AG08396 (cell line): ENCODE results near the gene INO80.
A peak's percentile ranks its signal among the peaks of the same experiment; 100 is the strongest.

Experiments
- DNase-seq: peaks from one replicate; pipeline ENCODE4 v3.0.0; 2012; ENCODE audit warnings: low spot score, mixed read lengths

INO80 gene

DNA sequence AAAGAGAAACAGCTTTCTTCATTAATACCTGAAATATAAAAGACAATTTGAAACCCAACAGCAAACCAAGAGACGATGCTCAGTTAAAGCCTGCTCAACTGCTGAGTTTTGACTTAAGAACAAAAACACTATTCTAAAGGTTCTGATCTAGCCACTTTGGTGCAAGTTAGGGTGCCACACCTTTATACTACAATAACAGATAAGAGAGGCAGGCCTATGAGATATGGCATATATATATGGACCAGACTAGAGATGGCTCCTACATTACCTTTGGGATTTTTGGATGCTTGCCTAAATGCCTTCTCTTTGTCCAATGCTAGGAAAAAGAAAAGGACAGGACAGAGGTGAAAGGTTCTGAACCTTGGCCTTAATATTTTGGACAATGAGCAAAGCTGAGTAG lies 68.6 kb downstream of the INO80 start:
- no peak for DNase-seq

DNA sequence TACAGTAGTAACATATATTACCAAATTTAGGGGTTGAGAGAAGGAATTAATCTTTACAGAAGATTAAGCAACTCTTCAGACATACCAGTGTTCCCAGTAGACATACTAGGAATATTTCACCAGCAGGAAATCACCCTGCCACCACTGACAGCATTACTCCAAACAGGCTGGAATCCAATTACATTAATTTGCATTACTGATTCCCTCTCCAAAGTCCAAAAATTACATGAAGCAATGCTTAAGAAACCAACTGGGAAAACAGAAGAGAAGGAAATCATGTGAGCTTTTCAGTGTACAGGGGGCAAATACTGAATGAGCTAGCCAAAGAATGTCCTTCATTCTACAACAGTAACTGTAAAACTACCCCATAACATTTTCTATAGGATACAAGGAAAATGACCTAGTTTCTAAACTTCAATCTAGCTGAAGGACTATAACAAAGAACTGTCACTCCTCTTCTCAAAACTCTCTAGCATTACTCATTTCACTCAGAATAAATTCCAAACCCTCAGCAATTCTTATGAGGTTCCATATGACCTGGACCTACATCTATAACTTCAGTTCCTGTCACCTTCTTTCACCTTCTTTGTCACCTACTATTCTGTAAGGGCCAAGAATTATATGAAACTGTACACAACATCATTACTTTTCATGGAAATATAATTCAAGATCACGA lies 72.7 kb downstream of the INO80 start:
- peak; percentile 46 for DNase-seq

DNA sequence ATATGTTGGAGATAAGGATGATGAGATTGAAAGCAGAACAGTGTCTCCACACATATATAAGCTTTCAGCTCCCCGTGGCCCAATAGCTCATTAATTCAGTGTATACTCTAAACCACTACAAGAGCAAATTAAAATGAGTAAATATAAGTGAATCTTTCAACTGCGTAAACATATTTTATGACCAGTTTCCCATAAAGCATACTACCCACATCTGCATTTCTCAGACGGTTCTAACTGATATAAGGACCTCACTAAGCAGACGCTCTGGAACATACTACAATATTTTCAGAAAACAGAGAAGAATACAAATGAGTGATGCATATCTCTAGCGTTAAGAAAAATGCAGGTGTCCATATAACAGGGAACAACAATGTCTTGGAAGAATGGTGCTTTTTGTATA lies 73.2 kb downstream of the INO80 start:
- no peak for DNase-seq

DNA sequence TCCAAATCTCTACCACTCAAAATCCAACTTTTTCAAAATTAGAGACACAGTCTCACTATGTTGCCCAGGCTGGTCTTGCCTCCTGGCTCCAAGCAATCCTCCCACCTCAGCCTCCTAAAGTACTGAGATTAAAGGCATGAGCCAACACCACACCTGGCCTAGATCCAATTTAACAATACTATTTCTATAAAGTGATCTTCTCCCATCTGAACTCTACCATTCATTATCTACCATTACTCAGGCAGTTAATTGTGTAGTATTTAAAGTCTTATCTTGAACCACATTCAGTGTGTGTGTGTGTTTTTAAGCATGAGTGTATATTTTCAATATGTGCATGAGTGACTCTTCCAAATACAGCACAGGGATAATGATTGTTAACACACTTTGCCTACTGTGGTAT lies 77.0 kb downstream of the INO80 start:
- no peak for DNase-seq

DNA sequence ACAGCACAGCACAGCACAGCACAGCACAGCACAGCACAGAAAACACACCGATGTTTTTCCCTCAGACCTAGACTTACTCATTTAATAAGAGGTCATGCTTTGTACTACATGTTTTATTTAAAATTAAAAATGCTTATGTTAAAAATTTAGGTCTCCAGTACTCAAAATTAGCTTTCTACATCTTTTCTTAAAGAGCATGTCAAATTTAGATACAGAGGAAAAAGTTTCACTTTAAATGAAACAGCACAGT lies 84.1 kb downstream of the INO80 start:
- DNase-seq = no peak

DNA sequence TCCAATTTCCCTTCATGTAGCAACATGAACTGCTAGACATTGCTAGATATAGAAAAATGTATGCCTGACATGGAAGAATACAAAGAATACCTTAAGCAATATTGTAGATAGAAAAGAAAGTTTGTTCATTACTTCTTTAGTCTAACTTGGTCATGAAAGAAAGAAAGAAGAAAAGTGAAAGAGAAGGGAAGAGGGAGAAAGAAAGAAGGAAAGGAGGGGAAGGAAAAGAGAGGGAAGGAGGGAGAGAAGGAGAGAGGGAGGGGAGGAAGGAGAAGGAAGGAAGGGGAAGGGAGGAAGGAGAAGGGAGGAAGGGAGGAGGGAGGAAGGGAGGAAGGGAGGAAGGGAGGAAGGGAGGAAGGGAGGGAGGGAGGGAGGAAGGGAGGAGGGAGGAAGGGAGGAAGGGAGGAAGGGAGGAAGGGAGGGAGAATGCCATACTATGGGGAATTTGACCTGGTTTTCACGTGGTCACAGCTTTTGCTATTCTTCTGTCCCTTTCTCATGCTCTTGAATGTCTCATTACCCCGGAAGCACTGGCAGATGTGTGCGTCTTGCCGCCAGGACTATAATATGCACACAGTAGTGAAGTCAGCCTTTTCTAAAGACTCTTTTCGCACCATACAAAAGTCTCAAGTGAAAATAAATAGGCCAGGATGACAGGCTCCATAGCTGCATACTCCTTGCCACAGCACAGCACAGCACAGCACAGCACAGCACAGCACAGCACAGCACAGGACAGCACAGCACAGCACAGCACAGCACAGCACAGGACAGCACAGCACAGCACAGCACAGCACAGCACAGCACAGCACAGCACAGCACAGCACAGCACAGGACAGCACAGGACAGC lies 84.6 kb downstream of the INO80 start:
- no peak for DNase-seq

DNA sequence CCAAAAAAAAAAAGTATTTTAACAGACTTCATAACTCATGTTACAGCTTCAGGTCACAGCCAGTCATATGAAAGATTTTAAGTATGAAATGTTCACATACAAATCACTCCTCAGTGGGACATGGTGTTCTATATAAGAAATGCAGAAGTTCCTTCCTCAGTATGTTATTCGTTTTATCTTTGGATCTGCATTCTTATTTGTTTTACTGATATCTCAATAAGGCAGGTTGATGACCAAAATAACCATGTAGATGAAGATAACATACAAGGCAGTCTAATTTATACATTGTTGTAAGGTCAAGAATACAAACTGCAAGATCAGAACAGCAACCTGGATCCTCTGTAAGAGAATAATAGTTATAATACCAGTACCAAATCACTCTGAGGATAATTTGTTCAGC lies 87.2 kb downstream of the INO80 start:
- DNase-seq = no peak

DNA sequence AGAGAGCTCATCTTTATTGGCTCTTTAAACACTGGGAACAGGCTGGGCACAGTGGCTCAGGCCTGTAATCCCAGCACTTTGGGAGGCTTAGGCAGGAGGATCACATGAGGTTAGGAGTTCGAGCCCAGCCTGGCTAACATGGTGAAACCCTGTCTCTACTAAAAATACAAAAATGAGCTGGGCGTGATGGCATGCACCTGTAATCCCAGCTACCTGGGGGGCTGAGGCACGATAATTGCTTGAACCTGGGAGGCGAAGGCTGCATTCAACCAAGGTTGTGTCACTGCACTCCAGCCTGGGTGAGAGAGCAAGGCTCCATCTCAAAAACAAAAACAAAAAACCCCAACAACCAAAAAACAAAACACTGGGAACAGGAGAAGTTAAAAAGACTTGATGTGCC lies 90.7 kb downstream of the INO80 start:
- DNase-seq = no peak

DNA sequence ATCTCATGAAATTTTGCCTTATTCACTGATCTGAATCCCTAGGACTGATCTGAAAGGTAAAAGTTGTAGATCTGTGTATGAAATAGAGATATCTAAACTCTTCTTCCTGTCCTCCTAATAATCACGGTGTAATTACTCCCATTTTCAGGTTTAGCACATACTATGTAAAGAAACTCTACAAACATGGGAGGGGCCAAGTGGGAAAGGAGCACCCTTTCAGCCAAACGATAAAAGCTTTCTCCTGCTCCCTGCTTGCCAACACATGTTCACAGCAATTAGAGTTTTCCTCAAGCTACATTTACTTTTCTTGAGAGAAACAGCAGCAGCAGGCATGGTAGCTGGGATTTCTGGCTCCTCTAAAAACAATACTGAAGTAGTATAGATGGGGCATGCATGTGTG lies 91.2 kb downstream of the INO80 start:
- no peak for DNase-seq

DNA sequence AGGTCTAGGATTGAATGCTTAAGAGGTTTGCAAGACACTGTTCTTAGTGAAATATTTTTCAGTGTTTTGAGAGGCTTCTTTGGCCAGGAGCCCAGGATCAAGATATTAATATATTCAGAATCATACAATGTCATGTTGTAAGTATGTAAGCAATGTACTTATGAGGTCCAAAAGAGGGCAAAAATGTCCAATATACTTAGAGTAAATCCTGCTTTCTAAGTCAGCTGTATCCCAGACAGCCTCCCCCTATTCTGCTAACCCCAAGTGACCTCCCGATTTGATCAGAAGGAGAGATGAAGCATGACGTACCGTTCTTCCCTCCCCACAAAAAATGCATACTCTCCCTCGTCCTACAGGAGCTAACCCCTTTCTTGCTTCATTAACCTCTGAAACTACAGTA lies 91.9 kb downstream of the INO80 start:
- DNase-seq = peak; percentile 37

DNA sequence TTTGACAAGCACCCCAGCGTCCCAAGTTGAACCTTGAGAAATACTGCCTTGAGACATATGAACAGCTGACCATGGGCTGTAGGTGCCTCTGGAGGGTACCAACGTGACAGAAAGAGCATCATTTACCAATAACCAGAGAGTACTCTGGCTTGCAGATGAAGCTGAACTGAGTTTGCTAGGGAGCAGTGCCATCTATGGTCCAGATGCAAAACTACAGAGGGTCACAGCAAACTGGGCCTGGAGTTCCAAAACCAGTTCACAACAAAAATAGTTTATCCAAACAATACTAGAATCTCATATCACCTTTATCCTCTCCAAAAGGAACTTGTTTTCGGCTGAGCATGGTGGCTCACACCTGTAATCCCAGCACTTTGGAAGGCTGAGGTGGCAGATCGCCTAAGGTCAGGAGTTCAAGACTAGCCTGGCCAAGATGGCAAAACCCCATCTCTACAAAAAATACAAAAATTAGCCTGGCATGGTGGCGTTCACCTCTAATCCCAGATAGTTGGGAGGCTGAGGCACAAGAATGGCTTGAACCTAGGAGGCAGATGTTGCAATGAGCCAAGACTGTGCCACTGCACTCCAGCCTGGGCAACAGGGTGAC lies 93.5 kb downstream of the INO80 start:
- peak; percentile 59 for DNase-seq

DNA sequence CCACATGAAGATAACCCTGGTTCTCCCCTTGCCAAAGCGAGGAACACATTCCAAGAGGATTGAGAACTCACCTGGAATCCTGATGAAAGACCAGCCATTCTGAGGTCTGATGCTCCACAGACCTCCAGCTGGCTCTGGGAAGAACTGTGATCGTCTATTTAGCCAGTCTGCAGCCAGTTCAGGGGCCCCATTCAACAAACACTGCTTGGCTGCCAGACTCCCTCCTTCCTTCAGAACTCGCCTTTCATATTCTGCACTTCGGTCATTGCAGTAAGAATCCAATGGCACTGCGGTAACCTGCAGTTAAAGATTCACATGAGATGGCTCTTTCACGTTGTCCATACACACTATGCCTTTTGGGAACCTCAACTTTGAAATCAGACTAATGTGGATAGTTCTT lies 95.3 kb downstream of the INO80 start:
- no peak for DNase-seq

DNA sequence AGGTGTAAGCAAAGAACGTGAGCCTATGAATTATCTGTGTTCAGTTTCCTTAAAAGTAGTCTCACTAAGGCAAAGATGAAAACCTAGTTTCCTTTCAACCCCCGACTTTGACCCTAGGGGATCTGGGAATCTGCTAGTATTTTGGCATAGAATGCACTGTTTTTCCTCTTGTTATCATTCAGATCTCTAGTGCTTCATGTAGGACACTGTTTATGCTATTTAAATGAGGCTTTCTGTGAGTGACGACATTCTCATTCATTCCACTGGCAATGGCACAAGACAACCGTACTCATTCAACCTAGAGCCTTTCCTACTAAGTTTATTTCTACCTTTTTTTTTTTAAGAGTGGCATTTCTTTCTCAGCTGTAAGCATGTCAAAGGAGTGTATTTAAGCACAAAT lies 95.8 kb downstream of the INO80 start:
- no peak for DNase-seq

DNA sequence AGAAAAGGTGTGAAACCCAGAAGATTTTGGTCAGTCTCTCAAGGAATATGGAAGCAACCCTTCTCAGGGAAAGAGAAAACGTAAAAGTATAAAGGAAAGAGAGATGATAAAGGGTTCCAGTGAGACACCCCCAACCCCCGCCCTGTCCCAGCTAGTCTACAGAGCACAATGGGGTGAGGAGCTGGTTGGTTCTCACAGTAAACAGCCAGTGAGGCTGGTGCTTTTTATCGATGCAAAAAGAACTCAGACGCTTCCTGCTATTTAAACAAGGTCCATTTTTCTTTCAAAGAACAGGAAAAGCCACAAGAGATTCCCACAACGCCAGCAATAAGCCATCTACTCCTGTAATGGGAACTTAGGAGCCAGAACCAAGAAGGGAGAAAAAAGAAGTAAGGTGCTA lies 96.9 kb downstream of the INO80 start:
- DNase-seq = no peak

DNA sequence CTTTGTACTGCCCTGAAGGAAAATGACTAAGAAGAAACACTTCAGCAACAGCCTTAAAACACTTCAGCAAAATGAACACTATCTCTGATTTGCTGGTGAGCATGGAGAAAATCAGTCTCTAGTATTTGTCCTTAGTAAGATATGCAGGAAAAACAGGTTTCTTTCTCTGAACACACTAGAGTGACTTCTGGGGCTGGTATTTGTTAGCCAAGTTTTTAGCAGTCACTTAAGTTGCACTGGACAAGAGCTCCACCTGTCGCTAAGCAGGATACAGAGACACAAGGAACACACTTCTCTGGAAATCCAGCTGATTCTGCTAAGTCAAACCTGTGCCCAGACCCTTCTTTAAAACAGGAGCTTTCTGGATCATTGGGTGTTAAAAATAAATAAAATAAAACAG lies 97.5 kb downstream of the INO80 start:
- DNase-seq = no peak

DNA sequence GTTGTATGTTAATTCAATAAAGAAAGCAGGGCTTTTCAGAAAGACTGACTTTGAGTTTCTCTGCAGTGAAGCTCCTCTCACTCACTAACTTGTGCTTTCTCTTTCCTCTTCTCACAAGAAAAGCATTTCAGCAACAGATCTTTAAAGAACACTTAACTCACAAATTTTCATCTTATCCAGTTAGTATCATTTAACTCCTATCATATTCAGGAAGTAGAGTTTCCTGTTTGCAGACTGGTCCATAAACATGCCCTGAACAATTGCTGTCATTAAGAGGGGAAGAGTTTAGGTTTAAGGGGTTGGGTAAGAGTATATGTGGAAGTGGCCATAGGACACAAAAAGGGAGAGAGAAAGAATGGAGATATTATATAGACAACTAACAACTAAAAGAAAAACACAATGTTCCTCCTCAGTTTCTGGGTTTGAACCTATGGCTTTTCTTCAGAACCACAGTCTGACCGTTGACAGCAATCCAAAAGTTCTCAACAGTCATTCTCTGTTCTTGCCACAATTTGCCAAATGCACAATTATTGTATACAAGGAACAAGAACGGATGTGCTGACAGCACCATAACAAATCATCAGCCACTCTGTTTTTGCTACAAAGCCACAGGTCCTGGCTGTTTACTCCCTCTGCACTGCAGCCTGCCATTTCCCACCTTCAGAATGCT lies 98.9 kb downstream of the INO80 start:
- DNase-seq = no peak

DNA sequence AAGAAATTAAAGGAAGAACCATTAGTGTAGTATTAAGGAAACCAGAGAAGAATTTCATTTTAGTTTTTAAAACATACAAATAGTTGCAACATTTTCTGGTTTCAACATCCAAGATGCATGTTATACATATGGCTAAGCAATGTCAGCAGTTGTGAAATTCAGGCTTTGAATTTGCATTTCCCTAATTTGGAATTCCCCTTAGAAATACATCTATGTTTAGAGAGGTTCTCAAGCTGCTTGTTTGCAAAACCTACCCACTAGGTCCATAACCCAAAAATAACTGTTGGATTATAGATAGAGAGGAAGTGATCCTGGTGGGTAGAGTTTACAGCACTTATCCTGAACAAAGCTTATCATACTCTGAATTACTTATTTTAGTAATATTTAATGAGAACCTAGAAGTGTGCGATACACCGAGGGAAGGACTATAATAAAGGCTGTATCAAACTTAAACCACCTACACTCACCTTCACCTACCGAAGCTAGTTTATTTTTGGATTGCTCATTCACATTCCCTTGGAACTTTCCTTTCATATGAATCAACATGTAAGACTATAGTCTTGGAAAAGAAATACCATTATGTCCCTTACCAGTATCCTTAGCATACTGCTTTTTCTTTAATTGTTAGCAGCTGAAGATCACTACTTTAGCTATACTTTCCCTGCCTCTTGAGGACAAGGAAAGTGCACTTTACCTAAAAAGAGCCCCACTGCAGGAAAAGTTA lies 102.2 kb downstream of the INO80 start:
- no peak for DNase-seq

DNA sequence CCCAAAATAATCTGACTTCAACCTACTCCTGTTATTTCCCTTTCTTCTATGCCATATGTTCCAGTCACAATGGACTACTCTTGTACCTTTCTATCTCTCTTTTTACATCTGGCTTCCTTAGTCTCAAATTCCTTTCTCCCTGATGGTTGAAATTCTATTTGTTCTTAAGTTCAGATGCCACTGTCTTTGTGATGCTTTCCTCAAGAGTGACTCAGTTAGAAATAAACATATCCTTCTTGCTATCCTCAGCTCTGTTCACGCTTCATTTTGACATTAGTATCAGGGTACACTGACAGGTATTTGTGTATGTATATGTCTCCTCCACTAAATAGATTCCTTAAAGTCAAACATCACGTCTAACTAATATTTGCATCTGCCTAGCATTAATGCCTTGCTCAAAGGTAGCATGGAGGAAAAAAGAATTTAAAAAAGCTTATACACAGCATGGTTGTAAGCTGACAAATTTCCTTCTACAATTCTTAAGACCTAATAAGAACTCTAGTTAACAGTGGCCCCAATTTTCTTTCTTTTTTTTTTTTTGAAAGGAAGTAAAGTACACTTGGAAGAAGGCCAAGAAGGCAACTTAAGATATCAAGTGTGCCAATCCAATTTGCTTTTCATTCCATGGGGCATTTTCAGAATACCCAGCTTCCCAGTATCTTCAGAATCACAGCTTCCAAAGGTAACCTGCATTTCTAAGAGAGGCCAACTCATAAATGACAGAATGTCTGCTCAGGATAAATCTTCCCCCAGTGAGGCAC lies 104.8 kb downstream of the INO80 start:
- DNase-seq = no peak

DNA sequence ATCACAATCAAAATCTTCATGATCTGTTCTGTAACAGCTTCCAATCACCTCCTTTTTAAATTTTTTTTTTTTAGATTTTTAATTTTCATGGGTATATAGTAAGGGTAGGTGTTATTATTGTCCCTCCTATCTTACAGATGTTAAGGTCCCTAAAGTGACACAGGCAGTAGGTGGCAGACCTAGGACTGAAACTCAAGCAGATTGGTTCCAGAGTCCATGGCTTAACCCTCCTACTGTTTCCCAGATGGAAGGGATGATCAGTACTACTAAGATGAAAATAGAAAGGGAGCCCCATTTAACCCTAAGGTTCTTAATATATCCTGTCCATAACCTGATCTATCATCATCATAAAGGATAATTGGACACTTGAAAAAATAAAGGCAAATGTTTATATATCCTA lies 105.7 kb downstream of the INO80 start:
- DNase-seq = no peak

DNA sequence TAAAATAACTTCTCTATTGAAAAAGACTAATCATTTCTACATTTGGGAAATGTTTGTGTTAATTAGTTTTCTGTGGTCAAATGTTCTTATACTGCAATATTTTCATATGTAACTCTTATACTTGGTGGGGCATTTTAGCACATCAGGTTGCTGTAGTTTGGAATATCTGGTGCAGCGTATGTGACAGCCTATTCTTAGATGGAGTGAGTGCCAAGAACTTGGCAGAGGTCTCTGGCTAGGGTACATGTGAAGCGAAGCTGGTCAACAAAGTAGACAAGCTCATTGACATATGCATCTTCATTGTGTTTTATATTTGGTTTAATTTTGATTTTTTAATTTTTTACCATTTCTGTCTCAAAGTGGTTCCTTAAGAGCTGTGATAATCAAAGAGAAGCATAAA lies 109.6 kb downstream of the INO80 start:
- DNase-seq = no peak

DNA sequence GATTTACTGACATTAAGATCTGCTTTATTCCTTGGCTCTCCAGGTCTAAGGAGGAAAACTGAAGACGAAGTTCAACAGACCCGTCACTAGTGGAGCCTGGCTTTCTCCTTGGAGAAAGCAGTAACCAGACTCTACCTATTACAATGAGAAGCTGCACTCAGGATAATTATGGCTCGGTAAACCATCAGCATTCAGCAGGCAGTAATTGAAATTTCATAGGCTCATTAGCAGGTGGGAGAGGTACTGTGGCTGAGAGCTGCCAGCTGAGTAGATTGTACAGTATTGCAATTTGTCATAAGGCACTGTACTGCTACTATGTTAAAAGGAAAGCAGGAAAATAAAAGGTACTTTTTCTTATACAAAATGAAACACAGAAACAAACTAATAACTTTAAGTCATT lies 111.6 kb downstream of the INO80 start:
- DNase-seq = no peak
